ENCODE results near the gene HS6ST3.

- TF ChIP-seq POLR2A (IDR thresholded peaks at IDR 0.05): no peak
- TF ChIP-seq, protein P1, sequence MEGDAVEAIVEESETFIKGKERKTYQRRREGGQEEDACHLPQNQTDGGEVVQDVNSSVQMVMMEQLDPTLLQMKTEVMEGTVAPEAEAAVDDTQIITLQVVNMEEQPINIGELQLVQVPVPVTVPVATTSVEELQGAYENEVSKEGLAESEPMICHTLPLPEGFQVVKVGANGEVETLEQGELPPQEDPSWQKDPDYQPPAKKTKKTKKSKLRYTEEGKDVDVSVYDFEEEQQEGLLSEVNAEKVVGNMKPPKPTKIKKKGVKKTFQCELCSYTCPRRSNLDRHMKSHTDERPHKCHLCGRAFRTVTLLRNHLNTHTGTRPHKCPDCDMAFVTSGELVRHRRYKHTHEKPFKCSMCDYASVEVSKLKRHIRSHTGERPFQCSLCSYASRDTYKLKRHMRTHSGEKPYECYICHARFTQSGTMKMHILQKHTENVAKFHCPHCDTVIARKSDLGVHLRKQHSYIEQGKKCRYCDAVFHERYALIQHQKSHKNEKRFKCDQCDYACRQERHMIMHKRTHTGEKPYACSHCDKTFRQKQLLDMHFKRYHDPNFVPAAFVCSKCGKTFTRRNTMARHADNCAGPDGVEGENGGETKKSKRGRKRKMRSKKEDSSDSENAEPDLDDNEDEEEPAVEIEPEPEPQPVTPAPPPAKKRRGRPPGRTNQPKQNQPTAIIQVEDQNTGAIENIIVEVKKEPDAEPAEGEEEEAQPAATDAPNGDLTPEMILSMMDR (IDR thresholded peaks at IDR 0.05 in 8 of 11, conservative IDR thresholded peaks at IDR 0.05 in 3 of 11): no peak
- TF ChIP-seq POLR2AphosphoS5 (IDR thresholded peaks at IDR 0.05): no peak
These were observed 339.0 kb downstream of the HS6ST3 start for GRCh38 chr13:96428911-96429310.

Data from spleen (tissue), 7 donors.